ENCODE results near the gene MEDAG.

The MEDAG gene
- 0.05 to 0.35 reads per million in 2 donors for total RNA-seq

GRCh38 chr13:30905932-30906383, at the start of gene MEDAG:
TSS of gene MEDAG (plus strand) at chr13:30906271. CDS start at chr13:30906516, 245 bp downstream.
- DNase-seq: no peak

- DNase-seq: no peak
These were observed 49.1 kb upstream of the MEDAG start for GRCh38 chr13:30857018-30857417.

- DNase-seq: no peak
These were observed 48.4 kb upstream of the MEDAG start for GRCh38 chr13:30857636-30858035.

GRCh38 chr13:30859326-30859725, 46.7 kb upstream of the MEDAG start:
- DNase-seq: no peak

- DNase-seq: no peak
These were observed 44.9 kb upstream of the MEDAG start for GRCh38 chr13:30861163-30861562.

- no peak for DNase-seq
These were observed 44.1 kb upstream of the MEDAG start for GRCh38 chr13:30861836-30862467.

GRCh38 chr13:30862707-30863106, 43.4 kb upstream of the MEDAG start:
- no peak for DNase-seq

- no peak for DNase-seq
These were observed 42.8 kb upstream of the MEDAG start for GRCh38 chr13:30863231-30863630.

GRCh38 chr13:30863796-30864195, 42.3 kb upstream of the MEDAG start:
- DNase-seq: no peak

- no peak for DNase-seq
These were observed 41.5 kb upstream of the MEDAG start for GRCh38 chr13:30864433-30865122.

GRCh38 chr13:30865123-30866049, 40.7 kb upstream of the MEDAG start:
- no peak for DNase-seq

- no peak for DNase-seq
These were observed 39.4 kb upstream of the MEDAG start for GRCh38 chr13:30866677-30867076.

- DNase-seq: no peak
These were observed 38.9 kb upstream of the MEDAG start for GRCh38 chr13:30867089-30867669.

- DNase-seq: no peak
These were observed 37.1 kb upstream of the MEDAG start for GRCh38 chr13:30868799-30869470.

- no peak for DNase-seq
These were observed 36.6 kb upstream of the MEDAG start for GRCh38 chr13:30869491-30869890.

GRCh38 chr13:30870049-30870884, 35.8 kb upstream of the MEDAG start:
- DNase-seq: no peak

- DNase-seq: no peak
These were observed 35.0 kb upstream of the MEDAG start for GRCh38 chr13:30870916-30871587.

GRCh38 chr13:30871588-30872275, 34.3 kb upstream of the MEDAG start:
- no peak for DNase-seq

- DNase-seq: no peak
These were observed 33.8 kb upstream of the MEDAG start for GRCh38 chr13:30872276-30872594.

GRCh38 chr13:30872685-30873461, 33.2 kb upstream of the MEDAG start:
- DNase-seq: no peak
